Endothelial cell of umbilical vein (primary cell): ENCODE results near the gene MLC1. TPM values are rescaled to one million over a fixed set of nuclear protein-coding genes. Genes with fewer than 3 reads are reported as not detected.

Experiments used
- BruUV-seq: library from RNA; stranded (reverse); fragments of 400-500 nt; replicated peaks from 2 replicates; lab custom pipeline; 2021; lab: Mats Ljungman, UMichigan
- CTCF ChIA-PET: fragments of 300-600, 350-600 bp; sonication (Branson Sonifier 250); formaldehyde crosslinking; loops from one replicate; lab custom pipeline; 2021; ENCODE audit warnings: antibody characterized with exemption, inconsistent platforms; lab: Charles Lee
- POLR2A ChIA-PET: fragments of 300-600, 350-600 bp; sonication (Branson Sonifier 250); formaldehyde crosslinking; loops from one replicate; lab custom pipeline; 2021; ENCODE audit warnings: antibody characterized with exemption, inconsistent platforms; lab: Charles Lee
- DNase-seq: peaks from one replicate; pipeline ENCODE4 v3.0.0-alpha.2; 2011; ENCODE audit warnings: low read depth, low spot score
- FAIRE-seq: peaks from 2 replicates; lab custom pipeline; 2011; peaks lifted over from hg19 to GRCh38; lab: Jason Lieb, UNC
- H2AFZ ChIP-seq: 2 replicates; pipeline ENCODE4 v1.6.0; 2012; ENCODE audit warnings: low read depth, low read length, control low read depth, inconsistent platforms
- H3K27ac ChIP-seq: 2 replicates; pipeline ENCODE4 v1.5.1; 2011; ENCODE audit warnings: low read depth, mild to moderate bottlenecking, control low read depth, low read length, moderate library complexity; ENCODE audit not compliant: insufficient read depth
- H3K27me3 ChIP-seq, 2 experiments: 2 replicates each; pipeline versions ENCODE4 v1.6.0 to v1.6.1; 2011; ENCODE audit warnings: low read length in 2 of 2, mixed read lengths in 1 of 2; ENCODE audit not compliant: control insufficient read depth in 2 of 2, insufficient read depth in 2 of 2
- H3K36me3 ChIP-seq, 2 experiments: 2 replicates in 1 of 2; 3 replicates in 1 of 2; pipeline ENCODE4 v1.5.1; 2011; ENCODE audit warnings: low read length in 2 of 2, mild to moderate bottlenecking in 1 of 2, moderate library complexity in 1 of 2; ENCODE audit not compliant: control insufficient read depth in 2 of 2, insufficient read depth in 2 of 2; ENCODE audit errors: extremely low read depth in 1 of 2
- H3K4me1 ChIP-seq: 3 replicates; pipeline ENCODE4 v1.5.1; 2011; ENCODE audit warnings: mild to moderate bottlenecking, low read length; ENCODE audit not compliant: control insufficient read depth, insufficient read depth; ENCODE audit errors: extremely low read depth
- H3K4me2 ChIP-seq: 2 replicates; pipeline ENCODE4 v1.6.1; 2011; ENCODE audit warnings: low read length, control low read depth, mixed read lengths; ENCODE audit not compliant: insufficient read depth
- H3K4me3 ChIP-seq, 3 experiments: fragments of 200-600 bp in 1 of 3; sonication (generic), shearing (Covaris generic) in 1 of 3; replicated peaks in 1 of 3; 2 replicates each; pipeline ENCODE4 v1.5.1; 2011 to 2016; ENCODE audit warnings: control low read depth in 3 of 3, low read length in 3 of 3, mild to moderate bottlenecking in 2 of 3, inconsistent platforms in 1 of 3, low read depth in 1 of 3, moderate library complexity in 1 of 3; ENCODE audit not compliant: insufficient read depth in 1 of 3
- H3K79me2 ChIP-seq: 2 replicates; pipeline ENCODE4 v1.6.0; 2012; ENCODE audit warnings: low read length, inconsistent platforms; ENCODE audit not compliant: control insufficient read depth, insufficient read depth
- H3K9ac ChIP-seq: replicated peaks from 2 replicates; pipeline ENCODE3; 2011; ENCODE audit warnings: low read length, control low read depth; ENCODE audit not compliant: insufficient read depth; ENCODE audit errors: extremely low read depth
- H3K9me1 ChIP-seq: replicated peaks from 3 replicates; pipeline ENCODE4 v1.6.0; 2011; ENCODE audit warnings: mild to moderate bottlenecking, low read length; ENCODE audit not compliant: control insufficient read depth, insufficient read depth; ENCODE audit errors: extremely low read depth
- H3K9me3 ChIP-seq: replicated peaks from 2 replicates; pipeline ENCODE4 v1.5.1; 2012; ENCODE audit warnings: low read length, inconsistent platforms; ENCODE audit not compliant: control insufficient read depth, insufficient read depth
- H4K20me1 ChIP-seq: replicated peaks from 2 replicates; pipeline ENCODE3; 2011; ENCODE audit warnings: mild to moderate bottlenecking, low read length; ENCODE audit not compliant: control insufficient read depth, insufficient read depth; ENCODE audit errors: extremely low read depth
- EZH2 ChIP-seq: IDR thresholded peaks from 2 replicates; pipeline ENCODE4 v1.6.1; 2012; ENCODE audit warnings: borderline replicate concordance, low read depth, mild to moderate bottlenecking, moderate library complexity, low read length, inconsistent platforms; ENCODE audit not compliant: severe bottlenecking
- GATA2 ChIP-seq: IDR thresholded peaks from 2 replicates; pipeline ENCODE4 v1.7.0; 2011; ENCODE audit warnings: low read depth, mild to moderate bottlenecking, moderate library complexity, mixed read lengths, low read length; ENCODE audit not compliant: insufficient read length, insufficient read depth
- JUN ChIP-seq: IDR thresholded peaks from 2 replicates; pipeline ENCODE4 v1.6.1; 2011; ENCODE audit warnings: borderline replicate concordance, low read depth; ENCODE audit not compliant: insufficient read length, insufficient read depth
- POLR2A ChIP-seq: IDR thresholded peaks from 2 replicates; pipeline ENCODE4 v1.6.1; 2012; ENCODE audit warnings: low read depth, mild to moderate bottlenecking, control low read depth, low read length
- POLR2AphosphoS5 ChIP-seq: IDR thresholded peaks from 2 replicates; pipeline ENCODE4 v1.6.1; 2012; ENCODE audit warnings: low read depth, mild to moderate bottlenecking, control low read depth, low read length, moderate library complexity; ENCODE audit not compliant: insufficient read depth
- dilution Hi-C: fragments of 300-500 bp; cut with MboI; formaldehyde crosslinking; loops from one replicate; pipeline ENCODE4 v1.15.0; 2019; ENCODE audit warnings: low sequenced_read_pairs; ENCODE audit not compliant: extremely low pct_ligation_motif_present
- intact Hi-C: fragments of 100-400 bp; cut with micrococcal nuclease; formaldehyde crosslinking; loops from one replicate; pipeline ENCODE4 v1.10.0; 2022
- polyA plus RNA-seq, 4 experiments: library from polyadenylated mRNA; depleted of rRNA in 3 of 4; stranded (reverse) in 3 of 4; unstranded in 1 of 4; fragments of >200 nt; gene quantifications; 2 replicates each; pipeline versions ENCODE4 v1.2.1 to v1.2.3, GENCODE V29; 2011 to 2012; ENCODE audit warnings: missing spikeins in 1 of 4
- total RNA-seq: library from RNA; stranded (reverse); gene quantifications from 2 replicates; pipeline ENCODE4 v1.2.3, GENCODE V29; 2021
- TF ChIP-seq, protein P1 (sequence below), 2 donors: IDR thresholded peaks; 1 replicate in 1 of 2; 2 replicates in 1 of 2; pipeline ENCODE4 v1.5.1; 2011; ENCODE audit warnings: low read length in 2 of 2, mild to moderate bottlenecking in 2 of 2, moderate library complexity in 2 of 2, control low read depth in 1 of 2, inconsistent platforms in 1 of 2, low read depth in 1 of 2; ENCODE audit not compliant: insufficient read depth in 1 of 2; ENCODE audit errors: extremely low read depth in 1 of 2
- TF ChIP-seq, protein P2 (sequence below): IDR thresholded peaks from 2 replicates; pipeline ENCODE4 v1.6.1; 2011; ENCODE audit not compliant: insufficient read depth, insufficient read length

Gene MLC1
- total and polyA plus RNA-seq, 2 donors (not counting 3 experiments of a cell fraction or from before 2014, with no cell fraction given), result not detected

DNA sequence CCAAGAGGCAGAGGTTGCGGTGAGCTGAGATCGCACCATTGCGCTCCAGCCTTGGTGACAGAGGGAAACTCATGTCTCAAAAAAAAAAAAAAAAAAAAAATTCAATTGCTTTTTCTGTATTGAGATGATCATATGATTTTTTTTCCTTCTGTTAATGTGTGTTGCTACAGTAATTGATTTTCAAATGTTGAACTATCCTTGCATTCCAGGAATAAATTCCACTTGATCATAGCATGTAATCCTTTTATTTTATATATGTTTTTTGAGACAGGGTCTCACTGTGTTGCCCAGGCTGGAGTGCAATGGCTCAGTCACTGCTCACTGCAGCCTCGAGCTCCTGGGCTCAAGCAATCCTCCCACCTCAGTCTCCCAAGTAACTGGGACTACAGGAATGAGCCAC lies 37.9 kb upstream of the MLC1 start:
- DNase-seq (no peak), FAIRE-seq (no peak)
- POLR2A ChIA-PET, result no interaction called here
- dilution Hi-C loops (no loop called here), intact Hi-C loops (no loop called here)
- H3K4me3 ChIP-seq, result no peak overlapping the region
- no peak overlapping the region for H2AFZ ChIP-seq
- no peaks in the 10 kb centered on the region for H3K27me3 ChIP-seq
- BruUV-seq, result no TSS peak
- no peak overlapping the region for H3K4me2 ChIP-seq
- no peak for TF ChIP-seq EZH2
- no peak for TF ChIP-seq JUN
- CTCF ChIA-PET, result no interaction called here
- H3K79me2 ChIP-seq, result peaks cover 7% of the 10 kb centered on the region
- no peaks in the 10 kb centered on the region for H4K20me1 ChIP-seq
- peaks cover 19 to 22% of the 10 kb centered on the region in 2 experiments for H3K36me3 ChIP-seq
- H3K9me1 ChIP-seq, result no peaks in the 10 kb centered on the region
- H3K9me3 ChIP-seq, result no peaks in the 10 kb centered on the region
- H3K9ac ChIP-seq, result no peak overlapping the region
- H3K4me1 ChIP-seq, result peaks cover 27% of the 10 kb centered on the region
- no peak overlapping the region for H3K27ac ChIP-seq

DNA sequence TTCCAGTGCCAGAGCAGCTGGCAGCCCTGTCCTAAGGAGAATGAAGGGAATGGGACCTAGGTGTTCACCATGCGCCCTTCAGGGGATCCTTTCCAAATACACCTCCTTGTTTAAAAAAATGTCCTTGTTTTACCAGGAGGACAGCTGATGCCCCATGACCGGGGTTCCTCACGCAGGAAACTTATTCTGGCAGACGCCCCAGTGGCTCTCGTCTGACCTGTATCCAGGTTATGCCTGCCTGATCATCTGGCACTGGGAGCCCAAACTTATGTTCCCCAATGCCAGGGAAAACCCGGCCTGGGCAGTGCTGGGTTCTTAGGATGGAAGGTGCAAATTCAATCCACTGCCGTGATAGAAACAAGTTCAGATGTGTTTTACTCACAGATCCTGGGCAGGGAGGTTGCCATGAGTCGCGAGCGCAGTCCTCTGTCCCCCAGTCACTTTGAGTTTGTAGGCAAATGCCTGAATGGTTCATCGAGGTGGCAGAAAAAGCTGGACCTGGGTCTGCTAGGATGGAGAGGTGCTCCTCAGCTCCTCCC lies 36.0 kb upstream of the MLC1 start:
- no peak for FAIRE-seq
- no peak overlapping the region for H3K9ac ChIP-seq
- no TSS peak for BruUV-seq
- H3K36me3 ChIP-seq, result peaks cover 13 to 15% of the 10 kb centered on the region in 2 experiments
- peak; percentile 16 for TF ChIP-seq POLR2AphosphoS5
- TF ChIP-seq, protein P1, sequence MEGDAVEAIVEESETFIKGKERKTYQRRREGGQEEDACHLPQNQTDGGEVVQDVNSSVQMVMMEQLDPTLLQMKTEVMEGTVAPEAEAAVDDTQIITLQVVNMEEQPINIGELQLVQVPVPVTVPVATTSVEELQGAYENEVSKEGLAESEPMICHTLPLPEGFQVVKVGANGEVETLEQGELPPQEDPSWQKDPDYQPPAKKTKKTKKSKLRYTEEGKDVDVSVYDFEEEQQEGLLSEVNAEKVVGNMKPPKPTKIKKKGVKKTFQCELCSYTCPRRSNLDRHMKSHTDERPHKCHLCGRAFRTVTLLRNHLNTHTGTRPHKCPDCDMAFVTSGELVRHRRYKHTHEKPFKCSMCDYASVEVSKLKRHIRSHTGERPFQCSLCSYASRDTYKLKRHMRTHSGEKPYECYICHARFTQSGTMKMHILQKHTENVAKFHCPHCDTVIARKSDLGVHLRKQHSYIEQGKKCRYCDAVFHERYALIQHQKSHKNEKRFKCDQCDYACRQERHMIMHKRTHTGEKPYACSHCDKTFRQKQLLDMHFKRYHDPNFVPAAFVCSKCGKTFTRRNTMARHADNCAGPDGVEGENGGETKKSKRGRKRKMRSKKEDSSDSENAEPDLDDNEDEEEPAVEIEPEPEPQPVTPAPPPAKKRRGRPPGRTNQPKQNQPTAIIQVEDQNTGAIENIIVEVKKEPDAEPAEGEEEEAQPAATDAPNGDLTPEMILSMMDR (IDR thresholded peaks at IDR 0.05; ENCODE audit: extremely low read depth in 1 of 2, insufficient read depth in 1 of 2, low read depth in 1 of 2, low read length in 2 of 2), result no peak
- TF ChIP-seq, protein P2, sequence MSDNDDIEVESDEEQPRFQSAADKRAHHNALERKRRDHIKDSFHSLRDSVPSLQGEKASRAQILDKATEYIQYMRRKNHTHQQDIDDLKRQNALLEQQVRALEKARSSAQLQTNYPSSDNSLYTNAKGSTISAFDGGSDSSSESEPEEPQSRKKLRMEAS, result no peak
- no peak for TF ChIP-seq GATA2
- TF ChIP-seq POLR2A, result peak; percentile 35
- H3K27me3 ChIP-seq, result no peaks in the 10 kb centered on the region
- ChIA-PET CTCF (interaction anchor here (0.5 to 1.1 kb wide), 2 partner anchors 8 to 12 kb away, joined by 3 read pairs; no protein-coding TSS in a partner anchor), POLR2A (no interaction called here)
- intact Hi-C loops (no loop called here), dilution Hi-C loops (no loop called here)
- DNase-seq, result no peak
- no peak overlapping the region for H3K4me2 ChIP-seq
- H3K9me1 ChIP-seq, result no peaks in the 10 kb centered on the region
- H3K9me3 ChIP-seq, result no peaks in the 10 kb centered on the region
- H3K27ac ChIP-seq, result no peak overlapping the region
- no peaks in the 10 kb centered on the region for H4K20me1 ChIP-seq
- peaks cover 23% of the 10 kb centered on the region for H3K79me2 ChIP-seq
- H3K4me3 ChIP-seq, result no peak overlapping the region
- no peak overlapping the region for H2AFZ ChIP-seq
- H3K4me1 ChIP-seq, result peaks cover 44% of the 10 kb centered on the region
